GM12891 (cell line): ENCODE data around the gene IGF1.

Experiments
- DNase-seq: peaks from one replicate; pipeline ENCODE4 v3.0.0; 2011; ENCODE audit warnings: low spot score; ENCODE audit not compliant: insufficient read length
- FAIRE-seq: peaks from 2 replicates; lab custom pipeline; 2011; peaks lifted over from hg19 to GRCh38; lab: Jason Lieb, UNC
- PAX5 ChIP-seq: IDR thresholded peaks from 2 replicates; pipeline ENCODE4 v1.6.1; 2011; ENCODE audit warnings: low read length, moderate library complexity, mild to moderate bottlenecking; ENCODE audit not compliant: insufficient read depth, severe bottlenecking
- POLR2A ChIP-seq: IDR thresholded peaks from 2 replicates; pipeline ENCODE4 v1.6.1; 2011; ENCODE audit warnings: low read depth, low read length, control low read depth
- POLR2AphosphoS5 ChIP-seq: IDR thresholded peaks from 2 replicates; pipeline ENCODE4 v1.6.1; 2011; ENCODE audit warnings: low read depth, low read length, control low read depth
- POU2F2 ChIP-seq: IDR thresholded peaks from 2 replicates; pipeline ENCODE4 v1.6.1; 2011; ENCODE audit warnings: low read depth, mild to moderate bottlenecking, control low read depth, low read length, moderate library complexity
- SPI1 ChIP-seq: IDR thresholded peaks from 2 replicates; pipeline ENCODE4 v1.6.1; 2011; ENCODE audit warnings: low read depth, low read length, control low read depth
- TAF1 ChIP-seq: IDR thresholded peaks from 2 replicates; pipeline ENCODE4 v1.6.1; 2011; ENCODE audit warnings: low read depth, low read length, control low read depth

Gene IGF1

DNA sequence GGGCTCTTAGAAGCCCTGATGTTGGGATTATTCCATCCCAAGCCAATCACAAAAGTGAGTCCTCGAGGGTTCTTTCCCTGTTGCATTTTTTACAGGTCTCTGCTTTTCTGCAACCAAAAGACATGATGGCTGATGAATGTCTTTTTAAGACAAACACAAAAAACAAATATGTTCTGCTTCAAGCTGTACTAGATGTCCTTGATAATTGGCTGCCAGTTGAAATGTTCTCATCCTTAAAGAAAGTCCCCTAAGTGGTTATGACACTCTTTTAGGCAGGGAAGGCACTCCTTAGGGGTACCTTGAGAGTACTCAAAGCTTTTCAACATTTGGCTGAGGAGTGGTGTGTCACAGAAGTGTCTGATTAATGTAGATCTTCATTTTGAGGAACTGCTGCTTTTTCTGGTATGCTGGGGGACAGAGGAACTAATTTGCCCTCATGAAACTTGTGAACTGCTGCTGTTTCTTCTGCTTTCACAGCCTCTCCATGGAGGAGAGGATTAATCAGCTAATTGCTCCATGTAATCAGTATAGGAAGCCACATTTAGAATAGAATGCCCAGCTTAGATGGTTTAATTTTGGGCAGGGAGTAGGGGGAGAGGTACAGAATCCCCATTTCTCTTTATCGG lies 22.8 kb upstream of the IGF1 start:
- peak; percentile 73 for FAIRE-seq
- TF ChIP-seq POLR2AphosphoS5 (no peak), SPI1 (peak; percentile 96)
- no peak for DNase-seq

DNA sequence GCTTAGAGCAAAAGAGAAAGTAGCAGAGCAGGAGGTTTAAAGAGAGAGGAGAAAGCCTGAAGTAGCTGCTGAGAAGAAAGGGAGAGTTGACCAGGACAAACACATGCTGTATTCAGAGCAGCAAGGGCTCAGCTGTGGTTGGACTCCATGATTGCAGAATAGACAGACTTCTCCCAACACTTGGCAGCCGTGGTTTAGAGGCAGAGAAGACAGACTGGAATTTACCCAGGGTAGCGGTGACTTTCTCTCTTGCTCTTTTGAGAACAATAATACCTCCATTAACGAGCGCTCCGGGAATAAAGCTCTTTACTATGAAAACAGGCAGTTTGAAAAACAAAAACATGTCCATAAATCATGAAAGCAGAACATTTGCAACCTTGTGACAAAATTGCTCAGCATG lies 21.4 kb upstream of the IGF1 start:
- TF ChIP-seq POLR2A (no peak), PAX5 (no peak), SPI1 (no peak)
- FAIRE-seq (peak; percentile 9), DNase-seq (no peak)

DNA sequence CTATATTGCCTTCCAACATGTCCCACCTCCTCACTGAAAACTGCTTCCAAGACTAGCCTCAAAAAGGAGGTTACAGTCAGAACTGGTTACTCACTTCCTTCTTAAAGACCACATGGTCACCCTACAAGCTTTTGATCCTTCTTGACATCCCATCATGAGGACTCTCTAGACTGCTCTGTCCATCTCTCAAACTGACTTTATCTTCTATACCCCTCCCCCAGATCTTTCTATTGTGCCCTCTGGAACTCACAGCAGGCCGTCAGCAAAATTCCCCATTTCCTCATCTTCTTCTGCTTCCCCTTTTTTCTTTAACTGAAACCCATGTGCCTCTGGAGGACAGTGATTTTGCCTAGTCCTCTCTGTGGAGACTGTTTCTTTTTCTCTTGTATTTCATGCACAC lies 18.1 kb upstream of the IGF1 start:
- FAIRE-seq: peak; percentile 66
- DNase-seq: no peak
- TF ChIP-seq SPI1: peak; percentile 84
- TF ChIP-seq POU2F2: no peak
- TF ChIP-seq POLR2AphosphoS5: no peak

DNA sequence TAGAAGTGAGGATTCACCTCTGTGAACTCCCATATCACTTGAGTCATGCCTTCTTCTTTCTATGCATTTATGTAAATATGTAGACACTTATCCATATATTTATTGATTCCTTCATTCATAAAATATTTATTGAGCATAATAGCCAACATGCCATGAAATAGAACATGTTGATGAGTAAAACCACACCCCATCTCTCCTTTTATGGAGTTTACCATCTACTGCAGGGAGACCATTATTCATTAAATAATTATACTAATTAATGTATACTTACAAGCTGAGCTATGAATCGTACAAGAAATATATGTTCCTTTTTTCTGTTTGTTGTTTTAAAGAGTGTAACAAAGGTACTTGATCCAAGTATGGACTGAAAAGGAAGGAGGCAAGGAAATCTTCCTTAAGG lies 17.4 kb upstream of the IGF1 start:
- TF ChIP-seq POLR2A (no peak), TAF1 (no peak), POLR2AphosphoS5 (no peak), PAX5 (no peak), SPI1 (no peak), POU2F2 (no peak)

DNA sequence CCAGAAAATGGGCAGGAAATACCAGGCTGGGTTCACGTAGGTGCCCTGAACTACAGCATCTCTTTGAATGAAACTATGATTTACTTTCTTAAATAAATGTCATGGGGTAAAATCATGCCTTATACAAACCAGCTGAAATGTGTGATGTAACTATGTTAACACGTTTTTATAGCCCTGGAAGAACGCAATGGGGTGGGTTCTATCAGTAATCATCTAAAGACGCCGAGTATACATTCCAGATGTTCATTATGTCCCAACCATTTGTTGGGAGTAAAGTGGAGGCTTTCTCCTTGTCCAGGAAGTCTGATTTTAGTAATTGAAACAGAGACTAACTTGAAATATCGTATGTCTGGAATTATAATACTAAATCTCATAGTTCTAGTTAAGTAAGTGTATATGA lies 16.2 kb upstream of the IGF1 start:
- no peak for DNase-seq
- no peak for FAIRE-seq
- no peak for TF ChIP-seq POLR2AphosphoS5
- no peak for TF ChIP-seq SPI1
- no peak for TF ChIP-seq TAF1
- TF ChIP-seq PAX5: no peak
- no peak for TF ChIP-seq POLR2A
- no peak for TF ChIP-seq POU2F2

More for the DNA sequence above, 17.4 kb upstream of the IGF1 start:
- no peak for FAIRE-seq
- no peak for DNase-seq

DNA sequence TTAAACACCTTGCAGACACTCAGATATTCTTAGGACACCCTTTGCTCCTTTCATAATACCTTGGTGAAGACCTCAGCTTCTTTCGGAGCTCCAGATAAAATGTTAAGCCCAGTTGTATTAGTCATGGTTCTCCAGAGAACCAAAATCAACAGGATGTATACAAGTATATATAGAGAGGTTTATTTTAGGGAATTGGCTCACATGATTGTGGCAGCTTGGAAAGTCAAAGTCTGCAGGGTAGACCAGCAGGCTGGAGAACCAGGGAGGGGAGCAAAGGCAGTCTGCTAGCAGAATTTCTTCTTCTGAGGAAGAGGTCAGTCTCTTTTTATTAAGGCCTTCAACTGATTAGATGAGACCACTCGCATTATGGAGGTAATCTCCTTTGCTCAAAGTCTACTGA lies 6.9 kb upstream of the IGF1 start:
- TF ChIP-seq POLR2AphosphoS5: no peak
- no peak for TF ChIP-seq POLR2A
- no peak for TF ChIP-seq TAF1
- TF ChIP-seq SPI1: no peak
- no peak for TF ChIP-seq POU2F2
- TF ChIP-seq PAX5: no peak
- DNase-seq (no peak), FAIRE-seq (no peak)

DNA sequence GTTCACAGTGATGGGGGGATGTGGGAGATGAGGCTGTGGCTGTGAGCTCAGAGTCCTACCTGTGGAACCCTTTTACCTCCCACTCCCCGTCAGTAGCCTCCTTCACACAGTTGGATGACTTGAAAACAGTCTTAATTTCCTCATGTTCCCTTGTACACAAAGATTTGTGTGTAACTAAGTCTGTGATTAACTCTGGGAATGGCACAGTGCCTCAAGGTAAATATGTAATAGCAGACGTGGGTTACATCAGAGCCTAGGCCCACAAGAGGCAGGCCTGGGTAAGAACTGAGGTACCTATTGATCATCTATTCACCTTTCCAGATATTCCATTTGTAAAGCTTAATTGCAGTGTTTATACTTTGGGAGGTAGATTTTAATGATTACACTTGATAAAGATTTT lies 5.8 kb upstream of the IGF1 start:
- FAIRE-seq (peak; percentile 68), DNase-seq (no peak)
- no peak for TF ChIP-seq SPI1
- no peak for TF ChIP-seq POU2F2
- TF ChIP-seq POLR2A: no peak

DNA sequence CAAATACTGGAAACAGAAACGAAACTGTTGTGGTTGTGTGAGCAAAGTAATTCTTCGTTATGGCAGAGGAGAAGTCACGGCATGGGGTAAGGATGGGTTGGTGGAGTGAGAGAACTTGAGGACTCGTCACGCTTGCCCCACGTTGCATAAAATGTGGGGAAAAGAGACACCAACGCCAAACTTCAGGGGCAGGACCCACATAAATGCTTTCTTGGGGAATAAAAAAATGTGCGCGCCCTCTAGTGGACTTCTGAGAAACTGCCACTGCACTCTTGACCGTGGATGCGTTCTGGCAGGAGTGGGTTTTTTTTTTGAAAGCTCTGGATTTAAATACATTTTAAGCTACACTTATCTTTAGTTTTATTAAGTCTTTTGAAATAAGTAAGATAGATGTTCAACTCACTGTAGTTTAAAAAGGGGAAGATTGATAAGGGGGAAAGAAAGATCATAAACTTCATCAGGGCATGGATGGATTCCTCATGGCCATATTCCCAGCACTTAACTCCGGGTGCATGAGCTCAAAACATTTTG lies 4.1 kb upstream of the IGF1 start:
- TF ChIP-seq POLR2A (no peak), POLR2AphosphoS5 (peak; percentile 56; the same call in 1 of the 2 replicates), TAF1 (no peak), SPI1 (peak; percentile 56; the same call in 1 of the 2 replicates), PAX5 (peak; percentile 16), POU2F2 (peak; percentile 91)
- peak; percentile 89 for FAIRE-seq
- no peak for DNase-seq

DNA sequence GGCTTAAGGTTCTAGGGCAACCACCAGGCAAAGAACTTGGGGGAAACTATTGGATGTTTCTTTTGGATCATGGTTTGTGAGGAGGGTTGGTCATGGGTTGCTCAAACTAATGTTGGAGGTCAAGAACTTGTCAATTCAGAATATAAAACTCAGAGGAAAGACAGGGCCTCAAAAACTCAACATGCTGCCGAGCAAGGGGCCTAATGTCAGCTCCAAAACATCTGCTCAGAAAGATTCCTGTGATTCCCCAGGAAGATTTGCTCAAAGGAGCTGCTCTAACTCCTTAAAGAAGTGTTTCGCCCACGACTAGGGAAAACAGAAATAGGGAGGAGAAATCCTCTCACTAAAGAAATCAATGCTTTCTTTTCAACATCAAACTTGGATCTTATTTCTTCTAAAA lies 3.7 kb upstream of the IGF1 start:
- FAIRE-seq: no peak
- no peak for DNase-seq
- no peak for TF ChIP-seq POLR2AphosphoS5
- no peak for TF ChIP-seq POU2F2
- no peak for TF ChIP-seq SPI1
- no peak for TF ChIP-seq PAX5
- no peak for TF ChIP-seq POLR2A
- no peak; the same call in 1 of the 2 replicates for TF ChIP-seq TAF1

DNA sequence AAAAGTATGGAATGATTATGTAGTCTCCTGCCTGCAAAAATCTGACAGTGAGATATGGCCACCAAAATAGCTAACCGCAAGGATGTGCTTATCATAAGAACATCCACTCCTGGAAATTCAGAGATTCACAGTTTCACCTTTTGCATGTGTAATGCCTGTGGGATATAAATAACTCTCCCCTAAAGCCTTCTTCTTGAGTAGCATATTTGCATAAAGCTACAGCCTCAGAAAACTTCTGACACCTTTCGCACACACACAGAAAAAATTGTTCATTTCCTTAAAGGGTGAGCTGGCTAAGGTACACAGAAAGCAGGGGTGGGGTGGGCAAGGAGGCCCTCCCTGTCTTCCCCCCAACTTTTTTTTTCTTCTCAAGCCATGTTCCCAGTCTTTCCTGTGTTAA lies 3.1 kb upstream of the IGF1 start:
- TF ChIP-seq POLR2AphosphoS5 (0 out of 2 replicates have a peak, but pooled peaks have one; percentile 38), TAF1 (peak; percentile 71), SPI1 (no peak; the same call in 1 of the 2 replicates), PAX5 (no peak), POLR2A (peak; percentile 84), POU2F2 (peak; percentile 96)
- DNase-seq: no peak
- FAIRE-seq: peak; percentile 78

DNA sequence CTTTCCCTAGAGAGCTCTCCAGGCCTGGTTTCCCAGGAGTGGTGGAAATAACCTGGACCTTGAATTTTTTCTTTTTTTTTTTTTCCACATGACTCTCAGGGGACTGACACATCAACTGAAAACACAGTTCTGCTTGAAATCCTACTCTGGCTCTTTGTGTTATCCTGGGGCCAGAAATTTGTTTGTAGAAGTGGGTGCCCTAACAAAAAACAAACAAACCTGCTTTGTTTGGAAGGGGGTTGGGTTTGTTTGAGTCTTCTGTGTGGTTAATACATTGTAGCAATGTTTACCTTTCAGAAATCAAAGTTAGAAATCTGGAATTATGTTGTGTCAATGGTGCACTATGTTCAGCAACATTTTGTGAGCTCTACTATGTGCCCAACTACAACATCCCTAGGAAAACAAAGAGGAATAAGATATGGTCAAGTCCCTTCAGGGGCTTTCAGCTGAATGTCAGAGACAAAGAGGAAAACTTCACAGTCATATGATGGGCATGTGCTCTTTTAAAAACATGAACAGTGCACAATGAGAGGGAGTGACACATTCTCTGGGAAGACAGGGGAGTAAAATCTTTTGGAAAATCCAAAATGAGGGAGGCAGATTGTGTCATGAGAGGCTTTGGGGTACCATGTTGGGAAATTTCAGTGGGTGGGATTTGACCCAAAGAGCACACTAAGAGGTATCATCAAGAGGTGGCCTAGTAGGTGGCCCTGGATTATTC lies 1.5 kb upstream of the IGF1 start:
- TF ChIP-seq TAF1 (no peak), POLR2AphosphoS5 (no peak), SPI1 (no peak), PAX5 (no peak), POLR2A (no peak), POU2F2 (no peak)
- no peak for DNase-seq
- peak; percentile 41 for FAIRE-seq
